ENCODE results near the gene NOP53. TPM values are rescaled to one million over a fixed set of nuclear protein-coding genes. Genes with fewer than 3 reads are reported as not detected.
A peak's percentile ranks its signal among the peaks of the same experiment; 100 is the strongest.
"Not testable (repeated sequence)": the region's sequence is repeated elsewhere in the genome, so short reads cannot be mapped to it uniquely, and the experiment has no call there.

The NOP53 gene
- total and polyA plus RNA-seq, 5 experiments from 2014 or later: 266 to 882 (median 443) TPM

GRCh38 chr19:47776568-47776967, 31.2 kb downstream of the NOP53 start:
- DNase-seq (no peak), ATAC-seq (no peak)
- H3K27ac Mint-ChIP-seq: peak overlapping the region in 4 of 10 donors; percentile 9 to 48 (median 30)
- no peaks in the 10 kb centered on the region for H3K9me3 Mint-ChIP-seq
- H3K4me3 Mint-ChIP-seq: peak overlapping the region in 6 of 10 donors; percentile 2 to 98 (median 14)
- H3K36me3 Mint-ChIP-seq: peaks cover 0 to 7% (median 0%) of the 10 kb centered on the region in 3 donors
- POLR2A ChIA-PET: interaction anchor here (0.6 to 0.7 kb wide), 4 partner anchors 11 to 709 kb away, joined by 3 to 8 read pairs (median 4); no protein-coding TSS in a partner anchor
- H3K27me3 Mint-ChIP-seq: peaks cover 0 to under 1% (median 0%) of the 10 kb centered on the region in 5 donors
- H3K4me1 Mint-ChIP-seq: peaks cover 14 to 49% (median 28%) of the 10 kb centered on the region in 4 donors

DNA sequence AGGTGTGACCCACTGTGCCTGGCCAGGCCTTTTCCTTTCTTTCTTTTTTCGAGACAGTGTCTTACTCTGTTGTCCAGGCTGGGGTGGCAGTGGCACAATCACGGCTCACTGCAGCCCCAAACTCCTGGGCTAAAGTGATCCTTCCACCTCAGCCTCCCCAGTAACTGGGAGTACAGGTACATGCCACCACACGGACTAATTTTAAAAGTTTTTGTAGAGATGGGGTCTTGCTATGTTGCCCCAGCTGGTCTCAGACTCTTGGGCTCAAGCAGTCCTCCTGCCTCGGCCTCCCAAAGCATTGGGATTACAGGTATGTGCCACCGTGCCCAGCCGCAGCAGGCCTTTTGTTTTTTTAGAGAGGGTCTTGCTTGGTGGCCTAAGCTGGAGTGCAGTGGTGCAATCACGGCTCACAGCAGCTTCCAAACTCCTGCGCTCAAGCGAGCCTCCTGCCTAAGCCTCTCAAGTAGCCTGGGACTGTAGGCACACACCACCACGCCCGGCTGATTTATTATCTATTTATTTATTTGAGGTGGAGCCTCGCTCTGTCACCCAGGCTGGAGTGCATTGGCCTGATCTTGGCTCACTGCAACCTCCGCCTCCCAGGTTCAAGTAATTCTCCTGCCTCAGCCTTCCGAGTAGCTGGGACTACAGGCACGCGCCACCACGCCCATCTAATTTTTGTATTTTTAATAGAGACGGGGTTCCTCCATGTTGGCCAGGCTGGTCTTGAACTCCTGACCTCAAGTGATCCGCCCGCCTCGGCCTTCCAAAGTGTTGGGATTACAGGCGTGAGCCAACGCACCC, 32.1 kb downstream of the NOP53 start:
- DNase-seq, H3K9me3 Mint-ChIP-seq, H3K27me3 Mint-ChIP-seq, ATAC-seq: not testable (repeated sequence)
- peaks cover 16 to 49% (median 30%) of the 10 kb centered on the region in 4 donors for H3K4me1 Mint-ChIP-seq
- peaks cover 0 to 16% (median 0%) of the 10 kb centered on the region in 3 donors for H3K36me3 Mint-ChIP-seq
- POLR2A ChIA-PET: interaction anchor here (0.7 to 2.7 kb wide), 3 partner anchors 29 to 34 kb away, joined by 3 to 9 read pairs (median 7); partner anchors contain the start of gene NOP53
- peak overlapping the region; percentile 90 to 98 (median 94) for H3K4me3 Mint-ChIP-seq
- H3K27ac Mint-ChIP-seq: peak overlapping the region in 9 of 10 donors; percentile 37 to 98 (median 95)

DNA sequence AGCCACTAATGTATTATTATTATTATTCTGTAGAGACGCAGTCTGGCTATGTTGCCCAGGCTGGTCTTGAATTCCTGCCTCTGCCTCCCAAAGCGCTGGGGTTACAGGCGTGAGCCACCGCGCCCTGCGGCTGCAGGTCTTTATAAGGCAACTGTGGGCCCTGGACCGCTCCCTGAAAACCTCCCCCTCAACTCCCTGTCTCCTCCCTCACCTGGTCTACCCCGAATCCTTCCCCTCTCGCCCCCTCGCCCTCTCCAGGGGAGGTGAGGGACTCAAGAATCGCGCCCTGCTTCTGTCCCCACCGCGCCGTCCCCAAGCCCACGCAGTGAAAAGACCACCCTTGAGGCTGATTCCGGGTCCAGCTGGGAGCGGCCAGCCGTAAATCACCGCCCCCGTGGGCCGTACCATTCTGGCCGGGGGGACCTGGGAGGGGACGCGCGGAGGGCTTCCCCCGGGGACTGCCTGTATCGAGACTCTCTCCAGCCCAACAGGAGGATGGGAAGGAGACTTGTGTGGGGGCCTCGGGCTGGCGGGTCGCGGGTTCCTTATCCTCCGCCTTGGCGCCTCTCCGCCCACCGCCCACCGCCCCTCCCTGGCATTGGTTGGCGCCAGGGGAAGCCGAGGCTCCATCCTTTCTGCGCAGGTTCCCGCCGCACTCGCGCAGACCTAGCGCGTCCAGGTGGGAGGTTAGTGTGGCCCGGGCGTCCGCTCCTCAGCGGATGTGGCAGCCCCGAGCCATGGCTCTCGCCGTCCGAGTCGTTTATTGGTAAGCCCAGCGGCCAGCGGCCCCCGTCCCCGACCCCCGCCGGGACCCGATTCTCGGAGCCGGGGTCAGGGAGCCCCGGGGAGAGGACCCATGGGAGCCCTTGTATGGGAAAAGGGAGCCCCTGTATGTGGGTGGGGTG, 33.0 kb downstream of the NOP53 start, which contains the start of gene SELENOW:
Gene SELENOW, plus strand, starts transcription at position 655 of the 905 bp plus-strand sequence. Its CDS starts 83 bp downstream, at position 738.
- no peaks in the 10 kb centered on the region for H3K9me3 Mint-ChIP-seq
- H3K27ac Mint-ChIP-seq: peak within 1 kb of the TSS; percentile 86 to 98 (median 96)
- no peaks in the 10 kb centered on the region for H3K27me3 Mint-ChIP-seq
- POLR2A ChIA-PET: interaction anchor here (1.8 to 2.7 kb wide), 2 partner anchors 30 to 33 kb away, joined by 7 to 9 read pairs; partner anchors contain the start of gene NOP53
- peaks cover 16 to 49% (median 30%) of the 10 kb centered on the region in 4 donors for H3K4me1 Mint-ChIP-seq
- peak; percentile 91 to 92 for ATAC-seq
- H3K4me3 Mint-ChIP-seq: peak within 1 kb of the TSS; percentile 90 to 98 (median 94)
- peaks cover 0 to 24% (median 3%) of the 10 kb centered on the region in 3 donors for H3K36me3 Mint-ChIP-seq
- peak; percentile 60 to 88 (median 74) for DNase-seq

DNA sequence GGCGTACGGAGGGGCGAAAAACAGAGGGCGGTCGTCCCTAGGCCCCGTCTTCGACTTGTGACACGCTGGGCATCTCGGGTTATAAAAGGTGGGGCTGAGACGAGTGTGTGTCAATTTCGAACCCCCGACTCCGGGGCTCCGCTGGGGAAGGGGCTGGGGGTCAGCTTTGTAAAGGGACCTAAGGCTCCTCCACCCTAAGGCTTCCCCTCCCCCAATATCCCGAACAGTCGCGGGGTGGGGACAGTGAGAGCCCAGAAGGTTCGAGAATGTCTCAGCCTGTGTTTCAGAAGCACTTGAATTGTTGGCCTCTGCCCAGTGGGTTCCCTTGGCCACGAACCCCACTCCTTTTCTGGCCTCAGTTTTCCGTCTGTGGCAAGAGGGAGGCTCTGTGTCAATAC, 33.6 kb downstream of the NOP53 start:
- peak overlapping the region; percentile 90 to 98 (median 94) for H3K4me3 Mint-ChIP-seq
- ATAC-seq (peak; percentile 3 to 33), DNase-seq (no peak)
- H3K27me3 Mint-ChIP-seq: no peaks in the 10 kb centered on the region
- no peaks in the 10 kb centered on the region for H3K9me3 Mint-ChIP-seq
- H3K27ac Mint-ChIP-seq: peak overlapping the region; percentile 86 to 98 (median 95)
- H3K4me1 Mint-ChIP-seq: peaks cover 14 to 49% (median 31%) of the 10 kb centered on the region in 4 donors
- POLR2A ChIA-PET: interaction anchor here (1.8 to 2.7 kb wide), 2 partner anchors 31 to 34 kb away, joined by 7 to 9 read pairs; partner anchors contain the start of gene NOP53
- H3K36me3 Mint-ChIP-seq: peaks cover 0 to 29% (median 3%) of the 10 kb centered on the region in 3 donors

- no peak for ATAC-seq
Observed at GRCh38 chr19:47779524-47780214, 34.3 kb downstream of the NOP53 start.

GRCh38 chr19:47780215-47780551, 34.8 kb downstream of the NOP53 start:
- Mint-ChIP-seq H3K27me3 (no peaks in the 10 kb centered on the region), H3K4me1 (peaks cover 14 to 49% (median 31%) of the 10 kb centered on the region in 4 donors), H3K4me3 (peak overlapping the region; percentile 90 to 98 (median 94)), H3K36me3 (peaks cover 0 to 41% (median 3%) of the 10 kb centered on the region in 3 donors), H3K9me3 (no peaks in the 10 kb centered on the region), H3K27ac (peak overlapping the region; percentile 70 to 98 (median 87))
- ATAC-seq (no peak), DNase-seq (no peak)
- POLR2A ChIA-PET: interaction anchor here (2.7 kb wide), 1 partner anchor 35 kb away, joined by 9 read pairs; the partner anchor contains the start of gene NOP53

More at GRCh38 chr19:47779524-47780214, 34.3 kb downstream of the NOP53 start:
- Mint-ChIP-seq H3K4me3 (peak overlapping the region; percentile 90 to 98 (median 94)), H3K9me3 (no peaks in the 10 kb centered on the region), H3K27me3 (no peaks in the 10 kb centered on the region), H3K4me1 (peaks cover 14 to 49% (median 31%) of the 10 kb centered on the region in 4 donors), H3K27ac (peak overlapping the region; percentile 86 to 98 (median 95)), H3K36me3 (peaks cover 0 to 36% (median 3%) of the 10 kb centered on the region in 3 donors)
- DNase-seq: no peak
- POLR2A ChIA-PET: interaction anchor here (2.7 kb wide), 1 partner anchor 34 kb away, joined by 9 read pairs; the partner anchor contains the start of gene NOP53

DNA sequence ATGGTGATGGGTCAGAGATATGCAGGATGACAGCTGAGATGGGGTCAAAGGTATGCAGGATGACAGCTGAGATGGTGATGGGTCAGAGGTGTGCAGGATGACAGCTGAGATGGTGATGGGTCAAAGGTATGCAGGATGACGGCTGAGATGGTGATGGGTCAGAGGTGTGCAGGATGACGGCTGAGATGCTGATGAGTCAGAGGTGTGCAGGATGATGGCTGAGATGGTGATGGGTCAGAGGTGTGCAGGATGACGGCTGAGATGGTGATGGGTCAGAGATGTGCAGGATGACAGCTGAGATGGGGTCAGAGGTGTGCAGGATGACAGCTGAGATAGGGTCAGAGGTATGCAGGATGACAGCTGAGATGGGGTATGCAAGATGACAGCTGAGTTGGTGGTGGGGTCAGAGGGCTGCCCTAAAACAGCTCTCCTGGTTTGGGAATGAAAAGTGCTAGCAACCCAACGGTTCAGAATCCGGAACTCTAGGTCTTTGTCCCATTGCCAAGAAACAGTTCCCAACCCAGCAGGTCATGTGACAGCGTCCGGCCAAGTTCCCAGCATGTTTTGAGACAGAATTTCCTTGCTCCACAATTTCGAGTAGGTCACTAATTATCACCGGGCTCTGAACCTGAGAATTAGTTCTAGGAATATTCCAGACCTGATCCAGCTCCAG, 36.4 kb downstream of the NOP53 start:
- peak overlapping the region in 7 of 10 donors; percentile 0 to 66 (median 29) for H3K4me3 Mint-ChIP-seq
- POLR2A ChIA-PET: interaction anchor here (0.6 kb wide), 1 partner anchor 21 kb away, joined by 3 read pairs; no protein-coding TSS in a partner anchor

DNA sequence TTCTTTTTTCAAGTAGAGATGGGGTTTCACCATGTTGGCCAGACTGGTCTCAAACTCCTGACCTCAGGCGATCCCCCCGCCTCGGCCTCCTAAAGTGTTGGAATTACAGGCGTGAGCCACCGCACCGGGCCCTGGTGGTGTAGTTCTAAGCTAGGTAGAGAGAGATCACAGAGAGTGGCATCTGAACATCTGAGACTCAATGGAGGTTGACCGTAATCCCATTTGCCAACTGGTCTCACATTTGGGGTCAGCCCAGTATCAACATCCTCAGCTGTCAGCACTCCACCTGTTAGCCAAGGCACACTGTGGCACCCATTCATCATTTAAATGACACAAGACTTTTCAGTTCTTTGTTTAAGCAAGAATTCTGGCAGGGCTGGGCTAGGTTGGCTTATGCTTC, 41.2 kb downstream of the NOP53 start:
- POLR2A ChIA-PET: no interaction called here
- no peak overlapping the region for H3K27ac Mint-ChIP-seq
- peaks cover 0 to 48% (median 6%) of the 10 kb centered on the region in 3 donors for H3K36me3 Mint-ChIP-seq
- peaks cover 4 to 13% (median 8%) of the 10 kb centered on the region in 4 donors for H3K4me1 Mint-ChIP-seq
- no peak for DNase-seq
- no peak overlapping the region for H3K4me3 Mint-ChIP-seq
- no peaks in the 10 kb centered on the region for H3K27me3 Mint-ChIP-seq
- no peak for ATAC-seq
- H3K9me3 Mint-ChIP-seq: no peaks in the 10 kb centered on the region

More for the DNA sequence above, 36.4 kb downstream of the NOP53 start:
- Mint-ChIP-seq H3K27me3 (no peaks in the 10 kb centered on the region), H3K27ac (peak overlapping the region in 6 of 10 donors; percentile 33 to 86 (median 50)), H3K9me3 (no peaks in the 10 kb centered on the region), H3K4me1 (peaks cover 14 to 46% (median 31%) of the 10 kb centered on the region in 4 donors), H3K36me3 (peaks cover 0 to 55% (median 6%) of the 10 kb centered on the region in 3 donors)
- ATAC-seq: no peak
- no peak for DNase-seq

DNA sequence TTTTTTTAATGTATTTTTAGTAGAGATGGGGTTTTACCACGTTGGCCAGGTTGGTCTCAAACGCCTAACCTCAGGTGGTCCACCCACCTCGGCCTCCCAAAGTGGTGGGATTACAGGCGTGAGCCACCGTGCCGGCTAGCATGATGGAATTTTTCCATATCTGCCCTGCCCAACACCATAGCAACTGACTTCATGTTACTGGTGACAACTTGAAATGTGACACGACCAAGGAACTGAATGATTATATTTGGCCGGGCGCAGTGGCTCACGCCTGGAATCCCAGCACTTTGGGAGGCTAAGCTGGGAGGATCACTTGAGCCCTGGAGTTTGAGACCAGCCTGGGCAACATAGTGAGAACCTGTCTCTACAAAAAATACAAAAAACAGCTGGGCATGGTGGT, 42.0 kb downstream of the NOP53 start:
- H3K27ac Mint-ChIP-seq, H3K4me3 Mint-ChIP-seq, H3K27me3 Mint-ChIP-seq, H3K4me1 Mint-ChIP-seq, ATAC-seq, H3K9me3 Mint-ChIP-seq, DNase-seq: not testable (repeated sequence)
- POLR2A ChIA-PET: interaction anchor here (0.6 kb wide), 1 partner anchor 1439 kb away, joined by 4 read pairs; no protein-coding TSS in a partner anchor
- peaks cover 0 to 41% (median 6%) of the 10 kb centered on the region in 3 donors for H3K36me3 Mint-ChIP-seq

GRCh38 chr19:47789811-47790210, 44.5 kb downstream of the NOP53 start:
- H3K4me1 Mint-ChIP-seq, H3K27ac Mint-ChIP-seq, ATAC-seq, H3K4me3 Mint-ChIP-seq, H3K9me3 Mint-ChIP-seq, H3K27me3 Mint-ChIP-seq: not testable (repeated sequence)
- peak in 1 of 10 donors; percentile 14 for DNase-seq
- H3K36me3 Mint-ChIP-seq: peaks cover 0 to 17% (median 3%) of the 10 kb centered on the region in 3 donors
- POLR2A ChIA-PET: interaction anchor here (0.6 kb wide), 1 partner anchor 76 kb away, joined by 6 read pairs; no protein-coding TSS in a partner anchor

DNA sequence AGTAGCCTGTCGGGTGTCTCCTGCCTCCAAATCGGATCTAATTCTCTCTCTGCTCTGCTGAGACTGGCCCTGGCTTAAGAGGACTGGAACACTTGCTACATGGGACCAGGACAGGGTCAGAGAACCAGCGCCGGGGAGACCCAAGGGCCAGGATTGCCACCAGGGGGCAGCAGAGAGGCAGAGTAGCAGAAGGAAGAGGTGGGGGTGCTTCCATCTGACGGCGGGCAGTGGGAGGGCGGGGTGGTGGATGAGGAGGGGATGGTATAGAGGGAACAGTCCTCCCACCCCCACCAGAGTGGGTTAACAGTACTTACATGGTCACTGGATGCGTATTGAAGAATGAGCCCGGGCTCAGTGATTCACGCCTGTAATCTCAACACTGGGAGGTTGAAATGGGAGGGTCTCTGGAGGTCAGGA, 45.1 kb downstream of the NOP53 start:
- Mint-ChIP-seq H3K9me3 (no peaks in the 10 kb centered on the region), H3K4me3 (peak overlapping the region in 1 of 10 donors; percentile 14), H3K27me3 (peaks cover 0 to 1% (median under 1%) of the 10 kb centered on the region in 5 donors), H3K36me3 (peaks cover 0 to 11% (median 2%) of the 10 kb centered on the region in 3 donors), H3K27ac (no peak overlapping the region), H3K4me1 (peaks cover 2 to 8% (median 7%) of the 10 kb centered on the region in 4 donors)
- peak; percentile 64 to 91 (median 78) for DNase-seq
- POLR2A ChIA-PET: no interaction called here
- ATAC-seq: peak; percentile 77 to 93

Measured in naive thymus-derived CD8-positive, alpha-beta T cell (primary cell).